H9 (cell line): Measurements from ENCODE around the gene OR51V1. TPM values are rescaled to one million over a fixed set of nuclear protein-coding genes. Genes with fewer than 3 reads are reported as not detected.

ENCODE experiments used
- DNase-seq: peaks from one replicate; pipeline ENCODE4 v3.0.0-alpha.2; 2017
- H2AFZ ChIP-seq: one replicate; pipeline ENCODE4 v1.6.1; 2013; ENCODE audit warnings: mild to moderate bottlenecking, low read length, control low read depth, moderate library complexity
- H2AK5ac ChIP-seq: 2 replicates; pipeline ENCODE4 v1.6.1; 2013; ENCODE audit warnings: low read length, control low read depth, mixed read lengths; ENCODE audit not compliant: insufficient read length
- H2BK120ac ChIP-seq: one replicate; pipeline ENCODE4 v1.6.1; 2013; ENCODE audit warnings: low read depth, mild to moderate bottlenecking, low read length, control low read depth, inconsistent platforms; ENCODE audit not compliant: poor library complexity, severe bottlenecking
- H2BK12ac ChIP-seq: 2 replicates; pipeline ENCODE4 v1.6.1; 2013; ENCODE audit warnings: low read length, control low read depth, mixed read lengths, low read depth; ENCODE audit not compliant: insufficient read length
- H2BK15ac ChIP-seq: 2 replicates; pipeline ENCODE4 v1.6.1; 2013; ENCODE audit warnings: low read depth, low read length, control low read depth
- H2BK20ac ChIP-seq: one replicate; pipeline ENCODE4 v1.6.1; 2013; ENCODE audit warnings: low read depth, mild to moderate bottlenecking, low read length, control low read depth, inconsistent platforms; ENCODE audit not compliant: poor library complexity, severe bottlenecking
- H2BK5ac ChIP-seq: 2 replicates; pipeline ENCODE4 v1.6.1; 2013; ENCODE audit warnings: low read length, control low read depth, mixed read lengths; ENCODE audit not compliant: insufficient read length
- H3K14ac ChIP-seq: 2 replicates; pipeline ENCODE4 v1.6.1; 2013; ENCODE audit warnings: low read length, control low read depth; ENCODE audit not compliant: insufficient read depth
- H3K18ac ChIP-seq: 2 replicates; pipeline ENCODE4 v1.6.1; 2013; ENCODE audit warnings: low read depth, mild to moderate bottlenecking, mixed read lengths, low read length, control low read depth; ENCODE audit not compliant: insufficient read length
- H3K23ac ChIP-seq: 2 replicates; pipeline ENCODE4 v1.6.1; 2013; ENCODE audit warnings: low read length, control low read depth, mixed read lengths, low read depth; ENCODE audit not compliant: insufficient read length
- H3K23me2 ChIP-seq: 2 replicates; pipeline ENCODE4 v1.6.1; 2013; ENCODE audit warnings: low read depth, mild to moderate bottlenecking, mixed read lengths, low read length, control low read depth; ENCODE audit not compliant: insufficient read length, poor library complexity, severe bottlenecking
- H3K27ac ChIP-seq: 2 replicates; pipeline ENCODE4 v1.5.1; 2013; ENCODE audit warnings: low read length, control low read depth, mixed read lengths, low read depth; ENCODE audit not compliant: insufficient read length
- H3K27me3 ChIP-seq: 2 replicates; pipeline ENCODE4 v1.6.1; 2013; ENCODE audit warnings: low read length, control low read depth, inconsistent platforms; ENCODE audit not compliant: insufficient read depth
- H3K4ac ChIP-seq: 2 replicates; pipeline ENCODE4 v1.6.1; 2013; ENCODE audit warnings: low read depth, mild to moderate bottlenecking, control low read depth, inconsistent platforms, low read length, moderate library complexity
- H3K4me1 ChIP-seq: 2 replicates; pipeline ENCODE4 v1.6.1; 2013; ENCODE audit warnings: low read length, control low read depth, inconsistent platforms; ENCODE audit not compliant: insufficient read depth
- H3K4me2 ChIP-seq: 2 replicates; pipeline ENCODE4 v1.6.1; 2013; ENCODE audit warnings: low read length, control low read depth, mixed read lengths; ENCODE audit not compliant: insufficient read length, insufficient read depth
- H3K56ac ChIP-seq: 2 replicates; pipeline ENCODE4 v1.6.1; 2013; ENCODE audit warnings: low read depth, mild to moderate bottlenecking, mixed read lengths, low read length, control low read depth; ENCODE audit not compliant: insufficient read length
- H3K79me1 ChIP-seq: 2 replicates; pipeline ENCODE4 v1.6.1; 2013; ENCODE audit warnings: low read depth, mild to moderate bottlenecking, moderate library complexity, low read length, control low read depth, inconsistent platforms; ENCODE audit not compliant: insufficient read depth, poor library complexity, severe bottlenecking
- H3K79me2 ChIP-seq: 2 replicates; pipeline ENCODE4 v1.6.1; 2013; ENCODE audit warnings: low read length, control low read depth, inconsistent platforms; ENCODE audit not compliant: insufficient read depth
- H3K9ac ChIP-seq: 2 replicates; pipeline ENCODE4 v1.6.1; 2013; ENCODE audit warnings: low read length, control low read depth, mixed read lengths; ENCODE audit not compliant: insufficient read length; ENCODE audit errors: extremely low read depth
- H3K9me3 ChIP-seq: one replicate; pipeline ENCODE4 v1.6.1; 2013; ENCODE audit warnings: low read depth, low read length, inconsistent platforms; ENCODE audit not compliant: control insufficient read depth
- H3T11ph ChIP-seq: one replicate; pipeline ENCODE4 v1.6.1; 2013; ENCODE audit warnings: mild to moderate bottlenecking, low read length, control low read depth, inconsistent platforms
- H4K20me1 ChIP-seq: one replicate; pipeline ENCODE4 v1.6.1; 2013; ENCODE audit not compliant: control insufficient read depth, insufficient read length, insufficient read depth
- H4K5ac ChIP-seq: 2 replicates; pipeline ENCODE4 v1.6.1; 2013; ENCODE audit warnings: low read depth, mild to moderate bottlenecking, mixed read lengths, low read length, control low read depth; ENCODE audit not compliant: insufficient read length
- H4K8ac ChIP-seq: replicated peaks from 2 replicates; pipeline ENCODE4 v1.6.1; 2013; ENCODE audit warnings: low read length, control low read depth, mixed read lengths, low read depth; ENCODE audit not compliant: insufficient read length
- H4K91ac ChIP-seq: 2 replicates; pipeline ENCODE4 v1.6.1; 2013; ENCODE audit warnings: low read depth, mild to moderate bottlenecking, moderate library complexity, mixed read lengths, low read length, control low read depth; ENCODE audit not compliant: insufficient read length
- H3K27ac Mint-ChIP-seq, 3 experiments: 2 replicates in 2 of 3; 3 replicates in 1 of 3; pipeline ENCODE4 v1.8.0; 2020 to 2021; ENCODE audit warnings: mixed read lengths in 3 of 3, mild to moderate bottlenecking in 1 of 3, moderate library complexity in 1 of 3
- H3K27me3 Mint-ChIP-seq: 2 replicates; pipeline ENCODE4 v1.8.0; 2021; ENCODE audit warnings: low read depth, mild to moderate bottlenecking, moderate library complexity, mixed read lengths
- H3K36me3 Mint-ChIP-seq, 3 experiments: 2 replicates in 2 of 3; 3 replicates in 1 of 3; pipeline ENCODE4 v1.8.0; 2020 to 2021; ENCODE audit warnings: low read depth in 3 of 3, mixed read lengths in 3 of 3; ENCODE audit not compliant: insufficient read depth in 1 of 3
- H3K4me1 Mint-ChIP-seq, 2 experiments: 2 replicates each; pipeline ENCODE4 v1.8.0; 2020; ENCODE audit warnings: mixed read lengths in 2 of 2
- H3K4me3 Mint-ChIP-seq, 2 experiments: 2 replicates in 1 of 2; 3 replicates in 1 of 2; pipeline ENCODE4 v1.8.0; 2020 to 2021; ENCODE audit warnings: mild to moderate bottlenecking in 2 of 2, mixed read lengths in 2 of 2, moderate library complexity in 1 of 2
- H3K9me3 Mint-ChIP-seq, 2 experiments: 2 replicates in 1 of 2; 3 replicates in 1 of 2; pipeline ENCODE4 v1.8.0; 2020; ENCODE audit warnings: mild to moderate bottlenecking in 2 of 2, mixed read lengths in 2 of 2, moderate library complexity in 1 of 2
- CTCF ChIP-seq: fragments of 200-600 bp; sonication (generic); conservative IDR thresholded peaks from 3 replicates; pipeline ENCODE4 v1.8.0; 2021; ENCODE audit warnings: antibody characterized with exemption, mild to moderate bottlenecking
- WGBS: extraction: QIAGEN DNeasy Blood & Tissue Kit; methylation state at CpG from one replicate; pipeline ENCODE4 v1.1.7; 2013; ENCODE audit warnings: missing lambda C conversion rate, low lambda C conversion rate, mixed read lengths; ENCODE audit not compliant: insufficient read length; ENCODE audit errors: extremely low coverage; 5-methylcytosine and 5-hydroxymethylcytosine counted together
- total RNA-seq: library from RNA; stranded (reverse); gene quantifications from 2 replicates; pipeline ENCODE4 v1.2.1, GENCODE V29; 2021

OR51V1 gene
- total RNA-seq, 1 experiment from 2014 or later, result not detected

- no peak overlapping the region for H3K27ac Mint-ChIP-seq
- H2BK12ac ChIP-seq, result no peak overlapping the region
- H3K18ac ChIP-seq, result no peak overlapping the region
- H2BK20ac ChIP-seq, result no peak overlapping the region
- no peaks in the 10 kb centered on the region for H3K79me1 ChIP-seq
- no peak overlapping the region for H2AK5ac ChIP-seq
- no peaks in the 10 kb centered on the region for H3K9me3 Mint-ChIP-seq
- H4K5ac ChIP-seq, result no peak overlapping the region
- no peaks in the 10 kb centered on the region for H3K23me2 ChIP-seq
- no peak overlapping the region for H3K23ac ChIP-seq
- H3K56ac ChIP-seq, result no peak overlapping the region
- H4K20me1 ChIP-seq, result no peaks in the 10 kb centered on the region
- H2BK120ac ChIP-seq, result no peak overlapping the region
- no peak overlapping the region for H3K4me2 ChIP-seq
- H3K14ac ChIP-seq, result no peak overlapping the region
- peaks cover 0 to 4% of the 10 kb centered on the region in 2 experiments; a peak in 1 of 4 replicates for H3K4me1 Mint-ChIP-seq
- H3K27me3 ChIP-seq, result no peaks in the 10 kb centered on the region
- no peak overlapping the region for H2BK5ac ChIP-seq
- H3K4me1 ChIP-seq, result no peaks in the 10 kb centered on the region
- no peak for DNase-seq
- peak; percentile 74 for TF ChIP-seq CTCF
- no peak overlapping the region for H2BK15ac ChIP-seq
- no peak overlapping the region for H3T11ph ChIP-seq
- H2AFZ ChIP-seq, result no peak overlapping the region
- no peaks in the 10 kb centered on the region for H3K36me3 Mint-ChIP-seq
- H3K79me2 ChIP-seq, result no peaks in the 10 kb centered on the region
- no peak overlapping the region for H3K4ac ChIP-seq
- no peak overlapping the region for H3K9ac ChIP-seq
- H3K9me3 ChIP-seq, result no peaks in the 10 kb centered on the region
- H3K27me3 Mint-ChIP-seq, result no peaks in the 10 kb centered on the region
- H3K27ac ChIP-seq, result no peak overlapping the region
- no CpG with 5 or more reads among the region's 1 CpG for WGBS
- H4K8ac ChIP-seq, result no peak overlapping the region
- H3K4me3 Mint-ChIP-seq, result no peak overlapping the region
- H4K91ac ChIP-seq, result no peak overlapping the region
Observed at GRCh38 chr11:5204787-5205186, 4.3 kb upstream of the OR51V1 start.
